HG03442 (cell line): ENCODE data around the gene CRACR2A.

Experiments
- ATAC-seq: cut with Tn5 transposase; IDR thresholded peaks from one replicate; pipeline ENCODE4 v1.9.1; 2021; ENCODE audit warnings: mild to moderate bottlenecking, moderate library complexity; ENCODE audit not compliant: unreplicated experiment

The CRACR2A gene

GRCh38 chr12:3752741-3753486 lies at the start of gene CRACR2A:
Gene CRACR2A (minus strand): TSS chr12:3753109. CDS start chr12:3696999, 56,110 bp downstream.
- ATAC-seq, result peak; percentile 85

GRCh38 chr12:3797531-3798048 lies 44.7 kb upstream of the CRACR2A start:
- ATAC-seq, result no peak

- ATAC-seq, result no peak
Observed at GRCh38 chr12:3795492-3796133, 42.7 kb upstream of the CRACR2A start.

- no peak for ATAC-seq
Observed at GRCh38 chr12:3795066-3795465, 42.2 kb upstream of the CRACR2A start.

GRCh38 chr12:3792623-3793288 lies 39.8 kb upstream of the CRACR2A start:
- no peak for ATAC-seq

- no peak for ATAC-seq
Observed at GRCh38 chr12:3791256-3791874, 38.5 kb upstream of the CRACR2A start.

GRCh38 chr12:3790642-3791041 lies 37.7 kb upstream of the CRACR2A start:
- ATAC-seq, result no peak

- no peak for ATAC-seq
Observed at GRCh38 chr12:3789838-3790237, 36.9 kb upstream of the CRACR2A start.

- ATAC-seq, result no peak
Observed at GRCh38 chr12:3777206-3777809, 24.4 kb upstream of the CRACR2A start.

- ATAC-seq, result no peak
Observed at GRCh38 chr12:3775385-3776035, 22.6 kb upstream of the CRACR2A start.

GRCh38 chr12:3772380-3772779 lies 19.5 kb upstream of the CRACR2A start:
- ATAC-seq, result no peak

GRCh38 chr12:3771853-3772252 lies 18.9 kb upstream of the CRACR2A start:
- no peak for ATAC-seq

- ATAC-seq, result no peak
Observed at GRCh38 chr12:3770891-3771290, 18.0 kb upstream of the CRACR2A start.

GRCh38 chr12:3768911-3769447 lies 16.1 kb upstream of the CRACR2A start:
- ATAC-seq, result no peak

- ATAC-seq, result no peak
Observed at GRCh38 chr12:3761116-3761735, 8.3 kb upstream of the CRACR2A start.

- no peak for ATAC-seq
Observed at GRCh38 chr12:3759878-3760277, 7.0 kb upstream of the CRACR2A start.

- ATAC-seq, result no peak
Observed at GRCh38 chr12:3757261-3757660, 4.4 kb upstream of the CRACR2A start.

GRCh38 chr12:3755898-3756297 lies 3.0 kb upstream of the CRACR2A start:
- no peak for ATAC-seq

- no peak for ATAC-seq
Observed at GRCh38 chr12:3753544-3754284, 805 bp upstream of the CRACR2A start.
